Adrenal gland (tissue), 12 donors: ENCODE results near the gene C16orf90. TPM values are rescaled to one million over a fixed set of nuclear protein-coding genes. Genes with fewer than 3 reads are reported as not detected.

Experiments used
- DNase-seq, 7 donors: peaks; one replicate each; pipeline ENCODE4 v3.0.0-alpha.2; 2019 to 2020
- H3K27ac ChIP-seq, 5 donors: fragments of 200-600 bp; sonication (generic) in 4 of 5; 1 replicate in 3 of 5; 2 replicates in 2 of 5; pipeline versions ENCODE4 v1.5.1 to v1.8.0; 2016 to 2020; ENCODE audit warnings: mild to moderate bottlenecking in 1 of 5
- H3K27me3 ChIP-seq: fragments of 200-600 bp; 2 replicates; pipeline ENCODE4 v1.8.0; 2021
- H3K36me3 ChIP-seq, 2 donors: fragments of 200-600 bp; replicated peaks in 1 of 2; 1 replicate in 1 of 2; 2 replicates in 1 of 2; pipeline versions ENCODE4 v1.5.1 to v1.8.0; 2018 to 2022
- H3K4me1 ChIP-seq, 2 donors: fragments of 200-600 bp; replicated peaks in 1 of 2; 1 replicate in 1 of 2; 2 replicates in 1 of 2; pipeline versions ENCODE4 v1.5.1 to v1.8.0; 2018 to 2021
- H3K4me3 ChIP-seq, 4 donors: fragments of 200-600 bp; sonication (generic) in 3 of 4; one replicate each; pipeline ENCODE4 v1.5.1; 2016 to 2018
- H3K9me3 ChIP-seq, 3 donors: fragments of 200-600 bp; sonication (generic) in 1 of 3; replicated peaks in 1 of 3; 1 replicate in 2 of 3; 2 replicates in 1 of 3; pipeline versions ENCODE4 v1.5.1 to v1.8.0; 2016 to 2021
- POLR2A ChIP-seq, 2 donors: fragments of 450-650 bp; IDR thresholded peaks; one replicate each; pipeline ENCODE4 v1.6.1; 2017; ENCODE audit warnings: antibody characterized with exemption in 2 of 2, mild to moderate bottlenecking in 2 of 2, moderate library complexity in 1 of 2
- WGBS, 4 donors: extraction: QIAGEN DNeasy Blood & Tissue Kit in 2 of 4; methylation state at CpG; one replicate each; pipeline versions ENCODE4 v1.1.5 to v1.1.7; 2013 to 2017; 5-methylcytosine and 5-hydroxymethylcytosine counted together
- intact Hi-C, 2 donors: fragments of 100-400 bp; cut with DNase I; formaldehyde crosslinking; loops; one replicate each; pipeline versions ENCODE4 v1.14.1 to v1.15.0; 2022 to 2023
- polyA plus RNA-seq, 3 donors: library from polyadenylated mRNA; stranded (reverse); fragments of 200-250 nt in 2 of 3; fragments of 350-450 nt in 1 of 3; fragmentation: Illumina TruSeq in 1 of 3; extraction: RNeasy Lipid Tissue Mini Kit (QIAGEN cat#74804) in 1 of 3; gene quantifications; one replicate each; pipeline ENCODE4 v1.2.3, GENCODE V29; 2013 to 2014
- total RNA-seq, 9 donors: library from RNA; depleted of rRNA in 4 of 9; stranded (reverse); fragments of >200 nt in 4 of 9; fragments of 120-200 nt in 1 of 9; fragmentation: NEBNext Ultra II Directional in 1 of 9; extraction: Animal tissue kit (Norgen Biotek cat#: 25700) in 1 of 9; gene quantifications; one replicate each; pipeline versions ENCODE4 v1.1.0 to v1.2.4, GENCODE V29; 2013 to 2023
- TF ChIP-seq, protein P1 (sequence below), 6 experiments: fragments of 450-650 bp in 4 of 6; fragments of 200-600 bp in 2 of 6; sonication (generic) in 1 of 6; IDR thresholded peaks; 1 replicate in 5 of 6; 2 replicates in 1 of 6; pipeline versions ENCODE4 v1.5.1 to v1.8.0; 2016 to 2021; ENCODE audit warnings: antibody characterized with exemption in 6 of 6, mild to moderate bottlenecking in 2 of 6, moderate library complexity in 1 of 6
- donor health status: healthy with polysubstance abuse.
- donor health status: Bipolar disorder and iron deficiency.
- donor health status: DM: yes; HTN: yes; CAD: no.
- donor health status: DM: no; HTN: no; CAD: no.
- donor health status: DM: no; HTN: no; CAD: no.
- donor health status: DM: yes; HTN: yes; CAD: no.

C16orf90 gene
- total and polyA plus RNA-seq, 12 donors = not detected

- intact Hi-C loops = no loop called here
- H3K9me3 ChIP-seq = no peaks in the 10 kb centered on the region
- H3K36me3 ChIP-seq = peaks cover 0 to 7% of the 10 kb centered on the region in 2 donors
- TF ChIP-seq POLR2A (IDR thresholded peaks at IDR 0.05) = no peak
- TF ChIP-seq, protein P1, sequence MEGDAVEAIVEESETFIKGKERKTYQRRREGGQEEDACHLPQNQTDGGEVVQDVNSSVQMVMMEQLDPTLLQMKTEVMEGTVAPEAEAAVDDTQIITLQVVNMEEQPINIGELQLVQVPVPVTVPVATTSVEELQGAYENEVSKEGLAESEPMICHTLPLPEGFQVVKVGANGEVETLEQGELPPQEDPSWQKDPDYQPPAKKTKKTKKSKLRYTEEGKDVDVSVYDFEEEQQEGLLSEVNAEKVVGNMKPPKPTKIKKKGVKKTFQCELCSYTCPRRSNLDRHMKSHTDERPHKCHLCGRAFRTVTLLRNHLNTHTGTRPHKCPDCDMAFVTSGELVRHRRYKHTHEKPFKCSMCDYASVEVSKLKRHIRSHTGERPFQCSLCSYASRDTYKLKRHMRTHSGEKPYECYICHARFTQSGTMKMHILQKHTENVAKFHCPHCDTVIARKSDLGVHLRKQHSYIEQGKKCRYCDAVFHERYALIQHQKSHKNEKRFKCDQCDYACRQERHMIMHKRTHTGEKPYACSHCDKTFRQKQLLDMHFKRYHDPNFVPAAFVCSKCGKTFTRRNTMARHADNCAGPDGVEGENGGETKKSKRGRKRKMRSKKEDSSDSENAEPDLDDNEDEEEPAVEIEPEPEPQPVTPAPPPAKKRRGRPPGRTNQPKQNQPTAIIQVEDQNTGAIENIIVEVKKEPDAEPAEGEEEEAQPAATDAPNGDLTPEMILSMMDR (IDR thresholded peaks at IDR 0.05) = no peak
- no peaks in the 10 kb centered on the region for H3K27me3 ChIP-seq
- no peak overlapping the region for H3K27ac ChIP-seq
- no peak overlapping the region for H3K4me3 ChIP-seq
- peaks cover 0 to 30% of the 10 kb centered on the region in 2 donors for H3K4me1 ChIP-seq
- WGBS, 4 donors = 82 to 91% (median 86%) methylated on average over 9 of the region's 9 CpGs
- DNase-seq = no peak
These were observed 24.6 kb downstream of the C16orf90 start for GRCh38 chr16:3470723-3471122.

- no peak for TF ChIP-seq POLR2A (IDR thresholded peaks at IDR 0.05)
- TF ChIP-seq, protein P1 (IDR thresholded peaks at IDR 0.05) = no peak
- H3K4me3 ChIP-seq = no peak overlapping the region
- H3K4me1 ChIP-seq = peaks cover 0 to 32% of the 10 kb centered on the region in 2 donors
- H3K27ac ChIP-seq = no peak overlapping the region
- peaks cover 0 to 7% of the 10 kb centered on the region in 2 donors for H3K36me3 ChIP-seq
- no peak for DNase-seq
- no peaks in the 10 kb centered on the region for H3K27me3 ChIP-seq
- H3K9me3 ChIP-seq = no peaks in the 10 kb centered on the region
- WGBS, 4 donors = 91 to 100% (median 94%) methylated on average over 2 to 7 of the region's 7 CpGs
- intact Hi-C loops = no loop called here
These were observed 25.6 kb downstream of the C16orf90 start for GRCh38 chr16:3469736-3470135.

DNA sequence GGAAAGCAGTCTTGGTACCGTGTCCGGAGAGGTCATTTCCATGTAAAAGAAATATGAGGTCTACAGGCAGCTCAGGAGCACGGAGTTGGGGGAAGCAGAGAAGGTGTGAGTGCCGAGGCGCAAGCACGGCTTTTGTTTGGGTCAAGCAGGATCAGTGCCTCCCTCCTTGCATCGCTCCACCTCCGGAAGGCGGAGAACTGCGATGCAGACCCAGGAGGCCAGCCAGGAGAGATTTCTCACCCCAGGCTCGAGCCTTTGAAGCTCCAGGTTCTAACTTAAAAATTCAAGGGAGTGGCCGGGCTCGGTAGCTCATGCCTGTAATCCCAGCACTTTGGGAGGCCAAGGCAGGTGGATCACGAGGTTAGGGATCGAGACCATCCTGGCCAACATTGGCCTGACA lies 26.8 kb downstream of the C16orf90 start:
- Histone ChIP-seq H3K4me1 (peaks cover 0 to 36% of the 10 kb centered on the region in 2 donors), H3K27ac (no peak overlapping the region), H3K36me3 (peaks cover 0 to 7% of the 10 kb centered on the region in 2 donors), H3K9me3 (no peaks in the 10 kb centered on the region), H3K27me3 (no peaks in the 10 kb centered on the region), H3K4me3 (no peak overlapping the region)
- no peak for DNase-seq
- intact Hi-C loops = no loop called here
- TF ChIP-seq, protein P1 (IDR thresholded peaks at IDR 0.05) = no peak
- TF ChIP-seq POLR2A (IDR thresholded peaks at IDR 0.05) = no peak
- 70 to 82% (median 76%) methylated on average over 9 to 15 of the region's 15 CpGs for WGBS, 4 donors

DNA sequence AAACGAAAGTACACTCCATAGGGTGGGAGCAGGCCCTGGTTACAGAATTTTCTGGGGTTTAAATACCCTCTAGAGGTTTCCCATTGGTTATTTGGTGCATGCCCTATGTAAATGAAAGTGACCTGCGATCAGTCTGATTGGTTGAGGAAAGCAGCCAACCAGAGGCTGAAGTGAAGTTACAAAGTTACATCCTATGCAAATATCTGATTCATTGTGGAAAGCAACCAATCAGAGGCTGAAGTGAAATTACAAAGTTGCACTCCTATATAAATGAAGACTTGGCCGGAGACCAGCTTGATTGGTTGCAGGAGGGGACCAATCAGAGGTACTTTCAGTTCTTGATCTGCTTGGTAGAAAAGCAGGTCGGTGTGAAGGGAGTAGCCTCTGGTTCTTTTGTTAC lies 27.4 kb downstream of the C16orf90 start:
- no peak overlapping the region for H3K27ac ChIP-seq
- intact Hi-C loops = no loop called here
- 77 to 88% (median 85%) methylated on average over 4 of the region's 4 CpGs for WGBS, 4 donors
- no peak for DNase-seq
- TF ChIP-seq, protein P1 (IDR thresholded peaks at IDR 0.05) = no peak
- TF ChIP-seq POLR2A (IDR thresholded peaks at IDR 0.05) = no peak
- peaks cover 0 to 7% of the 10 kb centered on the region in 2 donors for H3K36me3 ChIP-seq
- H3K27me3 ChIP-seq = no peaks in the 10 kb centered on the region
- H3K4me3 ChIP-seq = no peak overlapping the region
- no peaks in the 10 kb centered on the region for H3K9me3 ChIP-seq
- peaks cover 0 to 40% of the 10 kb centered on the region in 2 donors for H3K4me1 ChIP-seq
